Measurements from ENCODE around the gene CTAGE1.
"Not testable (repeated sequence)": the region's sequence is repeated elsewhere in the genome, so short reads cannot be mapped to it uniquely, and the experiment has no call there.

The CTAGE1 gene

GRCh38 chr18:22417496-22418188 is at the start of gene CTAGE1:
CTAGE1 (minus strand) TSS chr18:22417915; CDS start chr18:22417811, 104 bp downstream.
- no peak for DNase-seq

GRCh38 chr18:22466608-22467395 is 49.1 kb upstream of the CTAGE1 start:
- no peak for DNase-seq

GRCh38 chr18:22465859-22466457 is 48.2 kb upstream of the CTAGE1 start:
- DNase-seq: no peak

GRCh38 chr18:22463076-22463475 is 45.4 kb upstream of the CTAGE1 start:
- DNase-seq: no peak

- DNase-seq: no peak
These were observed 41.8 kb upstream of the CTAGE1 start for GRCh38 chr18:22459491-22459890.

GRCh38 chr18:22457524-22457923 is 39.8 kb upstream of the CTAGE1 start:
- no peak for DNase-seq

GRCh38 chr18:22456547-22456946 is 38.8 kb upstream of the CTAGE1 start:
- no peak for DNase-seq

- no peak for DNase-seq
These were observed 38.4 kb upstream of the CTAGE1 start for GRCh38 chr18:22456116-22456480.

GRCh38 chr18:22455425-22456115 is 37.9 kb upstream of the CTAGE1 start:
- DNase-seq: no peak

GRCh38 chr18:22453315-22453714 is 35.6 kb upstream of the CTAGE1 start:
- no peak for DNase-seq

- DNase-seq: no peak
These were observed 34.5 kb upstream of the CTAGE1 start for GRCh38 chr18:22452226-22452668.

- no peak for DNase-seq
These were observed 34.1 kb upstream of the CTAGE1 start for GRCh38 chr18:22451796-22452195.

- DNase-seq: not testable (repeated sequence)
These were observed 33.1 kb upstream of the CTAGE1 start for GRCh38 chr18:22450766-22451165.

- DNase-seq: not testable (repeated sequence)
These were observed 32.6 kb upstream of the CTAGE1 start for GRCh38 chr18:22450318-22450717.

GRCh38 chr18:22449753-22450152 is 32.0 kb upstream of the CTAGE1 start:
- not testable (repeated sequence) for DNase-seq

- DNase-seq: no peak
These were observed 30.5 kb upstream of the CTAGE1 start for GRCh38 chr18:22448238-22448637.

- DNase-seq: no peak
These were observed 30.1 kb upstream of the CTAGE1 start for GRCh38 chr18:22447792-22448191.

GRCh38 chr18:22446911-22447310 is 29.2 kb upstream of the CTAGE1 start:
- no peak for DNase-seq

GRCh38 chr18:22446325-22446724 is 28.6 kb upstream of the CTAGE1 start:
- DNase-seq: no peak

GRCh38 chr18:22441638-22442037 is 23.9 kb upstream of the CTAGE1 start:
- DNase-seq: no peak

GRCh38 chr18:22439447-22439846 is 21.7 kb upstream of the CTAGE1 start:
- no peak for DNase-seq

- no peak for DNase-seq
These were observed 18.4 kb upstream of the CTAGE1 start for GRCh38 chr18:22436136-22436535.

GRCh38 chr18:22434973-22435608 is 17.4 kb upstream of the CTAGE1 start:
- DNase-seq: no peak
